ENCODE results near the gene PYM1.
"Not testable (repeated sequence)": the region's sequence is repeated elsewhere in the genome, so short reads cannot be mapped to it uniquely, and the experiment has no call there.

PYM1 gene

DNA sequence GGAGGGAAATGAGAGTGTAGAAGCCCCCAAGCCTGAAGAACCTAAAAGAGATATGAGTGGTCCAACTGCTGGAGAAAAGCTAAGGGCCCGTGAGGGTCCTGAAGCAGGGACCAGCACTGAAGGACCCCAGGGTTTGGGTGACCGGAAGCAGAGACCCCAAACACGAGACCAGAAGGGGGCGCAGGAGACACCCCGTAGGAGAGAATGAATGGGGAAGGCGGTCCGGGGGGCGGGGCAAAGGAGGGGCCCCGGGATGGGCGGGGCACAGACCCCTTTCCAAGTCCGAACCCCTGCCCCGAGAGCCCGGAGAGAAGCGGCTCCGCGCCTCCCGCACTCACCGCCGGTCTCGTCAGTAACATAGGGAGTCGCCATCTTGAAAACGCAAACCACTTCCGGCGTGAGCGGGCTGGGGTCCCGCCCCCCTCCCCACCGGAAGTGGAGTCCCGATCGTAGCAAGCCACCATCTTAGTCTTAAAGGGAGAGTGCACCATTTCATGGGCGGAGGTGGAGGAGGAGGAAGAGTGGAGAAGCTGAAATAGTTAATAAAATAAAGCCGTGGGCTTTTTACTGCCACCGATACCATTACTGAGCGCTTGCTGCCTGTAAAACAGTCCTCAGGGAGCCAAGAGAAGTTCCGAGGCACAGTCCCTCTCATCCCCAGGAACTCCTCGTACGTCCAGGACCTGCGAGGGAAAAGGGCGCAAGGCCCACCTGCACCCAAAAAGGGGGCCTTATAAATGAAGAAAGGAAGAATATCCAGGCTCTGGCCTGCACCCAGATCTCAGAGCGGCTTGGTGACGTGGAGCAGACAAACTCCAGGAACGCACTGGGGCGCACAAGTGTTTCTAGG lies 731 bp downstream of the PYM1 start:
- Histone ChIP-seq H3K36me3 (ENCODE audit: insufficient read depth, low read length) (no peaks in the 10 kb centered on the region), H3K4me1 (ENCODE audit: insufficient read depth, low read length, poor library complexity, severe bottlenecking) (peaks cover 44% of the 10 kb centered on the region), H2AFZ (ENCODE audit: low read length) (peak overlapping the region; percentile 64), H3K27me3 (ENCODE audit: insufficient read depth, low read length, poor library complexity, severe bottlenecking) (no peaks in the 10 kb centered on the region), H3K4me3 (ENCODE audit: low read length, poor library complexity, severe bottlenecking) (peak overlapping the region; percentile 100), H3K9me2 (replicated peaks; ENCODE audit: low read depth, low read length) (no peaks in the 10 kb centered on the region), H3F3A (ENCODE audit: low read depth) (peaks cover 23% of the 10 kb centered on the region), H4K20me1 (ENCODE audit: insufficient read depth, low read length, poor library complexity, severe bottlenecking) (peaks cover 8% of the 10 kb centered on the region), H3K9ac (ENCODE audit: low read depth, low read length, poor library complexity, severe bottlenecking) (peak overlapping the region; percentile 98), H3K9me3 (ENCODE audit: insufficient read depth, low read depth, low read length) (no peaks in the 10 kb centered on the region), H3K4me2 (ENCODE audit: low read depth, low read length, poor library complexity, severe bottlenecking) (peak overlapping the region; percentile 96), H3K79me2 (ENCODE audit: insufficient read depth, low read length) (peaks cover 68% of the 10 kb centered on the region)
- TF ChIP-seq, protein P1, sequence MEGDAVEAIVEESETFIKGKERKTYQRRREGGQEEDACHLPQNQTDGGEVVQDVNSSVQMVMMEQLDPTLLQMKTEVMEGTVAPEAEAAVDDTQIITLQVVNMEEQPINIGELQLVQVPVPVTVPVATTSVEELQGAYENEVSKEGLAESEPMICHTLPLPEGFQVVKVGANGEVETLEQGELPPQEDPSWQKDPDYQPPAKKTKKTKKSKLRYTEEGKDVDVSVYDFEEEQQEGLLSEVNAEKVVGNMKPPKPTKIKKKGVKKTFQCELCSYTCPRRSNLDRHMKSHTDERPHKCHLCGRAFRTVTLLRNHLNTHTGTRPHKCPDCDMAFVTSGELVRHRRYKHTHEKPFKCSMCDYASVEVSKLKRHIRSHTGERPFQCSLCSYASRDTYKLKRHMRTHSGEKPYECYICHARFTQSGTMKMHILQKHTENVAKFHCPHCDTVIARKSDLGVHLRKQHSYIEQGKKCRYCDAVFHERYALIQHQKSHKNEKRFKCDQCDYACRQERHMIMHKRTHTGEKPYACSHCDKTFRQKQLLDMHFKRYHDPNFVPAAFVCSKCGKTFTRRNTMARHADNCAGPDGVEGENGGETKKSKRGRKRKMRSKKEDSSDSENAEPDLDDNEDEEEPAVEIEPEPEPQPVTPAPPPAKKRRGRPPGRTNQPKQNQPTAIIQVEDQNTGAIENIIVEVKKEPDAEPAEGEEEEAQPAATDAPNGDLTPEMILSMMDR (conservative IDR thresholded peaks at IDR 0.05; ENCODE audit: low read length): peak; percentile 83
- no peak for TF ChIP-seq EZH2phosphoT487 (IDR thresholded peaks at IDR 0.05; ENCODE audit: borderline replicate concordance)

DNA sequence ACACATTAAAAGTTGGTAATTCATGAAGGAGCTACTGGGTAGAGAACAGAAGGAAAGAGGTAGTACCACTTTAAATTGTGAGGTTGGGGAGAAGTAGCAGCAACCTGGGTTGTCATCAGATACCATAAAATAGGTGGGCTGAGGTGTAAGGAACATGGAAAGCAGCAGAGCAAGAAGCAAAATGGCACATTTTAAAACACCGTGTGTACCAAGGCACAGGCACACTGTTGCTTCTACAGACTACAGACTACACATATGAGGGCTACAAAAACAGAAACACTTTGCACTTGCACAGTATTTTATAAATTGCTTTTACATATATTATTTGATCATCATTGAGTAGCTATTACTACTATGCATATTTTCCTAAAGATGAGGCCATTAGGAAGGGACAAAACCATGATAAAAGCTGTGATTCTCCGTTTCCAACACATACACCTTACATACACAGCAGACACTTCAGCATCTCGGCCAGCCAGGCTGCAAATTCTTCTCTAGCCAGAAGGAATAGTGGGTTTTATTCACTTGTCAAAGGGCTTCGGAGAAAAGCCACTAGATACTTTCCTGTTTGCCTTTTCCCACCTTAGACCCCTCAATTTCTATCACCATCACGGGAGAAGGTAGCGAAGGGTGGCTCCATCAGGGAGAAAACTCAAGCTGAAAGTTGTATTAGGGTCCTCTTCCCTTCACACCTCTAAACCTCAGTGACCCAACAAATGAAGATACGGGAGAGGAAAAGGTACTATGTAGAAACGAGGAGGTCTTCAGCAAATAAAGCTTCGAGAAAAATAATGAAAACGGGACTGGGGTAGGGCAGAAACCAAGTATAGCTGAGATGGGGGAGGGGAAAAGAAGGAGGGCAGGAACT lies 1.6 kb downstream of the PYM1 start:
- Histone ChIP-seq H4K20me1 (ENCODE audit: insufficient read depth, low read length, poor library complexity, severe bottlenecking) (peaks cover 17% of the 10 kb centered on the region), H3K4me1 (ENCODE audit: insufficient read depth, low read length, poor library complexity, severe bottlenecking) (peaks cover 46% of the 10 kb centered on the region), H3K4me3 (ENCODE audit: low read length, poor library complexity, severe bottlenecking) (peak overlapping the region; percentile 100), H3K36me3 (ENCODE audit: insufficient read depth, low read length) (no peaks in the 10 kb centered on the region), H3K4me2 (ENCODE audit: low read depth, low read length, poor library complexity, severe bottlenecking) (peak overlapping the region; percentile 96), H3K9me3 (ENCODE audit: insufficient read depth, low read depth, low read length) (no peaks in the 10 kb centered on the region), H3F3A (ENCODE audit: low read depth) (peaks cover 23% of the 10 kb centered on the region), H3K9ac (ENCODE audit: low read depth, low read length, poor library complexity, severe bottlenecking) (peak overlapping the region; percentile 98), H3K27me3 (ENCODE audit: insufficient read depth, low read length, poor library complexity, severe bottlenecking) (no peaks in the 10 kb centered on the region), H3K9me2 (replicated peaks; ENCODE audit: low read depth, low read length) (no peaks in the 10 kb centered on the region), H2AFZ (ENCODE audit: low read length) (peak overlapping the region; percentile 64), H3K79me2 (ENCODE audit: insufficient read depth, low read length) (peaks cover 64% of the 10 kb centered on the region)
- TF ChIP-seq, protein P1 (conservative IDR thresholded peaks at IDR 0.05; ENCODE audit: low read length): no peak
- no peak for TF ChIP-seq EZH2phosphoT487 (IDR thresholded peaks at IDR 0.05; ENCODE audit: borderline replicate concordance)

DNA sequence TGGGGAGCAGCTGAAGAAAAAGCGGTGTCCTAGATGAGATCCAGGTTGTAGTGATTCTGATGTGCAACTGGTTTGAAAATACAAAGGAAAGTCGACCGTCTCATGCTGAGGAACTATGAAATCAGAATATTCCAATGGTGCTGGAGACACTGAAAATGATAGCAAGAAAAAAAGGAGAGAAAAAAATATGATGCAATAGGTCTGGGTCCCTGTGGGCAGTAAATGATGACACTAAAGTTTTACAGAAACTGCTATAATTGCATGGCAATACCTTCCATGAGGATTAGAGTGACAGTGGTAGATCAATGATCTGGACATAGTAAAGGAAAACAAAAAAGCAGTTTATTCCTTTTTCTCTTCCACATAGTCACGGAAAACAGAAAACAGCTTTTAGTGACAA lies 2.3 kb downstream of the PYM1 start:
- Histone ChIP-seq H3K9me2 (replicated peaks; ENCODE audit: low read depth, low read length) (no peaks in the 10 kb centered on the region), H3K4me2 (ENCODE audit: low read depth, low read length, poor library complexity, severe bottlenecking) (peak overlapping the region; percentile 96), H3K4me1 (ENCODE audit: insufficient read depth, low read length, poor library complexity, severe bottlenecking) (peaks cover 38% of the 10 kb centered on the region), H3K27me3 (ENCODE audit: insufficient read depth, low read length, poor library complexity, severe bottlenecking) (no peaks in the 10 kb centered on the region), H4K20me1 (ENCODE audit: insufficient read depth, low read length, poor library complexity, severe bottlenecking) (peaks cover 21% of the 10 kb centered on the region), H3K9me3 (ENCODE audit: insufficient read depth, low read depth, low read length) (no peaks in the 10 kb centered on the region), H3K9ac (ENCODE audit: low read depth, low read length, poor library complexity, severe bottlenecking) (peak overlapping the region; percentile 98), H3F3A (ENCODE audit: low read depth) (peaks cover 23% of the 10 kb centered on the region), H2AFZ (ENCODE audit: low read length) (no peak overlapping the region), H3K4me3 (ENCODE audit: low read length, poor library complexity, severe bottlenecking) (peak overlapping the region; percentile 100), H3K36me3 (ENCODE audit: insufficient read depth, low read length) (no peaks in the 10 kb centered on the region), H3K79me2 (ENCODE audit: insufficient read depth, low read length) (peaks cover 69% of the 10 kb centered on the region)
- TF ChIP-seq EZH2phosphoT487 (IDR thresholded peaks at IDR 0.05; ENCODE audit: borderline replicate concordance): no peak
- TF ChIP-seq, protein P1 (conservative IDR thresholded peaks at IDR 0.05; ENCODE audit: low read length): no peak

DNA sequence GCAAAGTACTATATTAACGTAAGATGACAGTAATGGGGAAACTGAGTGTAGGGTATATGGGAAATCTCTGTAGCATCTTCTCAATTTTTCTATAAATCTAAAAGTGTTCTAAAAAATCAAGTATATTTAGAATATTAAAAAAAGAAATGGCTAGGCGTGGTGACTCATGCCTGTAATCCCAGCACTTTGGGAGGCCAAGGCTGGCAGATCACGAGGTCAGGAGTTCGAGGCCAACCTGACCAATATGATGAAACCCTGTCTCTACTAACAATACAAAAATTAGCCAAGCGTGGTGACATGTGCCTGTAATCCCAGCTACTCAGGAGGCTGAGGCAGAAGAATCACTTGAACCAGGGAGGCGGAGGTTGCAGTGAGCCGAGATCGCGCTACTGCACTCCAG lies 4.0 kb downstream of the PYM1 start:
- H3K9me2 ChIP-seq (replicated peaks; ENCODE audit: low read depth, low read length); H2AFZ ChIP-seq (ENCODE audit: low read length); H3K4me2 ChIP-seq (ENCODE audit: low read depth, low read length, poor library complexity, severe bottlenecking); H3K9ac ChIP-seq (ENCODE audit: low read depth, low read length, poor library complexity, severe bottlenecking); H3K36me3 ChIP-seq (ENCODE audit: insufficient read depth, low read length); H3K4me3 ChIP-seq (ENCODE audit: low read length, poor library complexity, severe bottlenecking); H3K27me3 ChIP-seq (ENCODE audit: insufficient read depth, low read length, poor library complexity, severe bottlenecking); H3K9me3 ChIP-seq (ENCODE audit: insufficient read depth, low read depth, low read length): not testable (repeated sequence)
- H3F3A ChIP-seq (ENCODE audit: low read depth): peaks cover 13% of the 10 kb centered on the region; the same call in 1 of the 2 replicates
- peaks cover 28% of the 10 kb centered on the region for H3K4me1 ChIP-seq (ENCODE audit: insufficient read depth, low read length, poor library complexity, severe bottlenecking)
- peaks cover 83% of the 10 kb centered on the region for H3K79me2 ChIP-seq (ENCODE audit: insufficient read depth, low read length)
- H4K20me1 ChIP-seq (ENCODE audit: insufficient read depth, low read length, poor library complexity, severe bottlenecking): peaks cover 21% of the 10 kb centered on the region
